Heart left ventricle (tissue), 13 donors: ENCODE data around the gene DGKG.

ENCODE experiments used
- POLR2A ChIP-seq, 2 donors: fragments of 450-650 bp; IDR thresholded peaks; one replicate each; pipeline ENCODE4 v1.6.1; 2017; ENCODE audit warnings: antibody characterized with exemption in 2 of 2, mild to moderate bottlenecking in 2 of 2, moderate library complexity in 2 of 2
- TF ChIP-seq, protein P1 (sequence below), 12 donors: fragments of 200-600 bp; sonication (generic) in 4 of 12; IDR thresholded peaks; one replicate each; pipeline versions ENCODE4 v1.5.0 to v1.8.0; 2018 to 2022; ENCODE audit warnings: antibody characterized with exemption in 12 of 12, mild to moderate bottlenecking in 5 of 12
- donor health status: ischemic (EF 13 %, LVEDD 7.1; RV severe dilation, severe dysfunction).
- donor health status: DM: no; HTN: yes; CAD: no.
- donor health status: DM: no; HTN: no; CAD: no.
- donor health status: ischemic (EF 25% LVEDD 6.9; RV normal size, moderate dysfunction).
- donor health status: ischemic (EF 25% LVEDD 5.7; RV mildly dilated, moderate dysfunction).
- donor health status: ischemic (EF 35%, LVEDD 5.7; RV mildly dilated, moderate dysfunction).
- donor health status: nonischemic (EF 11% LVEDD 7.7; RV severe dilation, severe dysfunction).
- donor health status: DM: yes; HTN: yes; CAD: no.
- donor health status: PGD.
- donor health status: ischemic (EF 29% LVEDD 5.4; RV normal size, mild dysfunction).
- donor health status: nonischemic (EF 23%, LVEDD 6.1; RV moderate dilation, normal function).

GRCh38 chr3:186352369-186352768 lies 9.7 kb downstream of the DGKG start:
- TF ChIP-seq, protein P1, sequence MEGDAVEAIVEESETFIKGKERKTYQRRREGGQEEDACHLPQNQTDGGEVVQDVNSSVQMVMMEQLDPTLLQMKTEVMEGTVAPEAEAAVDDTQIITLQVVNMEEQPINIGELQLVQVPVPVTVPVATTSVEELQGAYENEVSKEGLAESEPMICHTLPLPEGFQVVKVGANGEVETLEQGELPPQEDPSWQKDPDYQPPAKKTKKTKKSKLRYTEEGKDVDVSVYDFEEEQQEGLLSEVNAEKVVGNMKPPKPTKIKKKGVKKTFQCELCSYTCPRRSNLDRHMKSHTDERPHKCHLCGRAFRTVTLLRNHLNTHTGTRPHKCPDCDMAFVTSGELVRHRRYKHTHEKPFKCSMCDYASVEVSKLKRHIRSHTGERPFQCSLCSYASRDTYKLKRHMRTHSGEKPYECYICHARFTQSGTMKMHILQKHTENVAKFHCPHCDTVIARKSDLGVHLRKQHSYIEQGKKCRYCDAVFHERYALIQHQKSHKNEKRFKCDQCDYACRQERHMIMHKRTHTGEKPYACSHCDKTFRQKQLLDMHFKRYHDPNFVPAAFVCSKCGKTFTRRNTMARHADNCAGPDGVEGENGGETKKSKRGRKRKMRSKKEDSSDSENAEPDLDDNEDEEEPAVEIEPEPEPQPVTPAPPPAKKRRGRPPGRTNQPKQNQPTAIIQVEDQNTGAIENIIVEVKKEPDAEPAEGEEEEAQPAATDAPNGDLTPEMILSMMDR (IDR thresholded peaks at IDR 0.05) = no peak
- TF ChIP-seq POLR2A (IDR thresholded peaks at IDR 0.05) = no peak
